Measurements from ENCODE around the gene POLR3H.

GRCh38 chr22:41550952-41551491 lies 6.8 kb upstream of the POLR3H start:
- TF ChIP-seq GATA3 (IDR thresholded peaks at IDR 0.05; ENCODE audit: low read depth, low read length) (no peak), GATA2 (IDR thresholded peaks at IDR 0.05; ENCODE audit: low read depth, low read length) (no peak)

Measured in SH-SY5Y (cell line).